Stimulated activated CD4-positive, alpha-beta T cell treated with anti-CD3 and anti-CD28 coated beads, Interleukin-15, amount 100 ng/mL, for 1 hour (primary cell): ENCODE measurements around the gene PCIF1.
"Not testable (repeated sequence)": the region's sequence is repeated elsewhere in the genome, so short reads cannot be mapped to it uniquely, and the experiment has no call there.

ENCODE experiments used
- DNase-seq, 2 donors: peaks; one replicate each; pipeline ENCODE4 v3.0.0-alpha.2; 2020; ENCODE audit warnings: low read depth in 1 of 2, low spot score in 1 of 2

PCIF1 gene

GRCh38 chr20:45921337-45922189, 12.9 kb upstream of the PCIF1 start:
- DNase-seq = no peak

- no peak for DNase-seq
Observed at GRCh38 chr20:45924391-45925261, 9.9 kb upstream of the PCIF1 start.

DNA sequence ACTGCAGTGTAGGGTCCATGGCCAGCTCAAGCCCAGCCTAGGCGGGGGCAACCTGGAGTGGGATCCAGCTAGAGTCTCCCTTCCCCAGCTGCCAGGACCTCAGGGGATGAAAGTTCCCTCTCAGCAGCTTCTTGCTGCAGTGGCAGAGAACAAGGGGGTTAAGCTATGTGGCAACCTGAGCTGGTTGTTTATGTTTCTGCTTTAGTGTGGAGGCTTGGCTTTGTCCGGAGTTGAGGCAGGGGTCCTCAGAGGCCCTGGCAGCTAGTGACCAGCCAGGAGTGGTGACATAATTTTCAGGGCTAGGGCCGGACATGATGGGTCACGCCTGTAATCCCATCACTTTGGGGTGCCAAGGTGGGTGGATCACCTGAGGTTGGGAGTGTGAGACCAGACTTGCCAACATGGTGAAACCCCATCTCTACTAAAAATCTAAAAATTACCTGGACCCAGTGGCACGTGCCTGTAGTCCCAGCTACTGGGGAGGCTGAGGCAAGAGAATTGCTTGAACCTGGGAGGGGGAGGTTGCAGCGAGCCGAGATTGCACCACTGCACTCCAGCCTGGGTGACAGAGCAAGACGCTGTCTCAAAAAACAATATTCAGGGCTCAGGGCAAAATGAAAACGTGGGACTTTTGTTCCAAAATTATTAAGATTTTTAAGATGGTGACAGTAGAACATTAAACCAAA, 8.5 kb upstream of the PCIF1 start:
- no peak for DNase-seq

- no peak for DNase-seq
Observed at GRCh38 chr20:45926731-45927070, 7.8 kb upstream of the PCIF1 start.

- DNase-seq = no peak
Observed at GRCh38 chr20:45927071-45927878, 7.2 kb upstream of the PCIF1 start.

GRCh38 chr20:45931680-45932079, 2.8 kb upstream of the PCIF1 start:
- not testable (repeated sequence) for DNase-seq

DNA sequence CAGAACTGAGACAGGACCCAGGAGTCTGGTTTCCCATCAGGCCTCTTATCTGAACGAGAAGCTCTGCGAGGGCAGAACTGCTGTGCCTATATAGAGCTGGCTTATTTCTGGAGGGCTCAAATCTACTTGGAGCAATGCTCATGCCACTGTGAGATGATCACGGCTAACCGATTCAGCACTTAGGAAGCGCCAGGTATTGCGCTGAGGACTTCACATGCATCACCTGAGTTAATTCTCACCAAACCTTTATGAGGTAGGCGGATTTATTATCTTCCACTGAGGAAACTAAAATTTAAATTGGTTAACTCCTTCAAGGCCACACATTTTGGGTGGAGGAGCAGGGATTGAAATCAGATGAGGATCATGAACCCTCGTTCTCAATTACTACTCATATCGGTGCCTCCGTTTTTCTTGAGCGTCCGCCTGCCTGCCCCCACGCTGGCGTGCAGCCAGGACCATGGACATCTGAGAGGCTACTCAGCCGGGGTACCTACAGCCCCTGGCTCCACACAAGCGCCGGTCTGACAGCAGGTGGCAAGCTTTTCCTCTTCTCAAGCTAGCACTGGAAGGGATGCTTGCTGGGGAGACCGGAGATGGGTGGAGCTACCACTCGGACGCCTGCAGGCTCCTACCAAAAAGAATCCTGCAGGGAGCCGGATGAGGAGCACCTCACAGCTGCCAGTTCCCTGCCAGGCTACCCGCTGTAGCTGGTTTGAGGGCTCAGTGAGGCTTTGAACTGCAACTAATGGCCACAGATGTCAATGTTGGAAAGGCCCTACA, 1.0 kb upstream of the PCIF1 start:
- peak in 1 of 2 donors; percentile 31 for DNase-seq

GRCh38 chr20:45934046-45934585, 367 bp upstream of the PCIF1 start:
- no peak for DNase-seq

- DNase-seq = no peak
Observed at GRCh38 chr20:45935416-45936046, 1.0 kb downstream of the PCIF1 start.

- DNase-seq = no peak
Observed at GRCh38 chr20:45937765-45938164, 3.3 kb downstream of the PCIF1 start.

DNA sequence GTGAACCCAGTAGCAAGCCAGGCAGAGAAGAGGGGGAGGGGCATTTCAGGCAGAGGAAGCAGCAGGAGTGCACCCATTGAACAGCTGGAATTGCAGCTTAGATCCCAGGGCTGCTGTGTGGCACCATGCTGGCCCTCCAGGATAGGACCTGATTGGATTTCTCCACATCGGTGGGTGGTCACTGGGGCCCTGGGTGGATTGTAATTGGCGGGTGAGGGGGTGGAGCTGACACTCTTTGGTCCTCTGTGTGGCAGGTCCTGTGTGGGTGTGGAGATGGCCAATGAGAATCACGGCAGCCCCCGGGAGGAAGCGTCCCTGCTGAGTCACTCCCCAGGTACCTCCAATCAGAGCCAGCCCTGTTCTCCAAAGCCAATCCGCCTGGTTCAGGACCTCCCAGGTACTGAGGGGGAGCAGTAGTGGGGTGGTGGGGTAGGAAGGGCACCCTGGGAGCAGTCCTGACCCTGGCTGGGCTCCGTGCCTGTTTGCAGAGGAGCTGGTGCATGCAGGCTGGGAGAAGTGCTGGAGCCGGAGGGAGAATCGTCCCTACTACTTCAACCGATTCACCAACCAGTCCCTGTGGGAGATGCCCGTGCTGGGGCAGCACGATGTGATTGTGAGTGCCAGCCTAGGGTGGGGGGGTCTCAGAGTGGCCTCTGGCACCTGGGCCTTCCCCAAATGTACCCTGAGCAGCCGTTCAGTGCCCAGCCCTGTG, 4.4 kb downstream of the PCIF1 start:
- DNase-seq = no peak

DNA sequence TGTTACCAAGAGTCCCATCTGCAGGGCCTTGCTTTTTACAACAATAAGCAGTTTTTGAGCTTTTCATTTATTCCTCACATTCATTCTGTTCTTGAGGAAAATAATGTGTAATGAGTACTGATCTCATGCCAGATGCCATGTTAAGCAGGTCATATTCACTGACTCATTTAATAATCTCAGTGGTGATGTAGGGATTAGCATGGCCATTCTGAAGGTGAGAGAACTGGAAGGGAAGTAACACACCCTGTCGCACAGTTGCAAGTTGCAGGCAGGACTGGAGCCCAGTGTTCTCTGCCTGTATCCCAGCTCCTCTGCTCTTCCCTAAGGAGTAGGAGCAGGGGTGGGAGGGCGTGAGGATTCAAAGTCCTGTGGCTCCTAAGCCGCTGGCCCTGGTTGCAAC, 5.6 kb downstream of the PCIF1 start:
- DNase-seq = no peak

GRCh38 chr20:45940469-45940868, 6.0 kb downstream of the PCIF1 start:
- DNase-seq = no peak

DNA sequence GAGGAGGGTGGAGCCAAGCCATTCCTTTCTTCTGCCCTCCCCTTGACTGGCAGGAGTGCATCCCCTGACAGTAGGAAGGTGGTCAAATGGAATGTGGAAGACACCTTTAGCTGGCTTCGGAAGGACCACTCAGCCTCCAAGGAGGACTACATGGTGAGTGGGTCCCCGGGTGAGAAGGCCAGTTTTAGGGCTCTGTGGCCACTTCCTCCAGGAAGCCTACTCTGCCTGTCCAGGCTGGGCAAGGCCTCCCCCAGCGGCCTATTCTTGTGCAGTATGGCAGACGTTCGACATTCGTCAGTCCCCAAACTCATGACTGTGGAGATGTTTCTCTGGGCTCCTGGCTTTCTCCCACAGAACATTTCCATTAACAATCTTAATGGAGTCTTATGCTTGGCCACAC, 9.1 kb downstream of the PCIF1 start:
- no peak for DNase-seq

DNA sequence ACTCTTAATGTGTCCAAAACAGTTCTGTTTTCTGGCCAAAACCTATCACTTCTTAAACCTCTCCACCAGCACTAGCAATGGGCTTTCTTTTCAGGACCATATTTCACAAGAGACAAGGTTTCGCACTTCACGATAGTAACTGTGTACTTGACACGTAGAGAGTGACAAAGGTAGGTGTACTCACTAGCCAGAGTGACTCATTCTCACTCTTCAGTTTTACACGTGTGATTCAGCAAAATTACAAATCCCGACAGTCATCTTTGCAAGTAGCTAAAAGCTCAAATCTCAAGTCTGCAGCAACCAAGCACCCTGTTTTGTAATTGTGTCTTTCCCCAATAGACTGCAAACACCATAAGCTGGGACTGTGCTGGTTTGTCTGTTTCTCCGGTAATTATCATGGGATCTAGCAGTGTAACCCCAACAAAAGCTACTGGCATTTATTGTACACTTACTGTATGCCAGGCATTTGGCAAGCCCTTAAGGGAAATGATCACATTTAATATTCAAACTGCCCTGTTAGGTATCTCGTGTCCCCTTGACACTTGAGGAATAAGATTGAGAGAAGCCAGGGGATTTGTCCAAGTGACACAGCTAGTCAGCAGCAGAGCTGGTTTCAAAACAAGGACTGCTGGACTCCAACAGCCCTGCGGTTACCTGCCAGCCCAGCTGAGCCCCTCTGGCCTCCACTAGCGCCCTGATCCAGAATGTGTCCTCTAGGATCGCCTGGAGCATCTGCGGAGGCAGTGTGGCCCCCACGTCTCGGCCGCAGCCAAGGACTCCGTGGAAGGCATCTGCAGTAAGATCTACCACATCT, 9.9 kb downstream of the PCIF1 start:
- no peak for DNase-seq

DNA sequence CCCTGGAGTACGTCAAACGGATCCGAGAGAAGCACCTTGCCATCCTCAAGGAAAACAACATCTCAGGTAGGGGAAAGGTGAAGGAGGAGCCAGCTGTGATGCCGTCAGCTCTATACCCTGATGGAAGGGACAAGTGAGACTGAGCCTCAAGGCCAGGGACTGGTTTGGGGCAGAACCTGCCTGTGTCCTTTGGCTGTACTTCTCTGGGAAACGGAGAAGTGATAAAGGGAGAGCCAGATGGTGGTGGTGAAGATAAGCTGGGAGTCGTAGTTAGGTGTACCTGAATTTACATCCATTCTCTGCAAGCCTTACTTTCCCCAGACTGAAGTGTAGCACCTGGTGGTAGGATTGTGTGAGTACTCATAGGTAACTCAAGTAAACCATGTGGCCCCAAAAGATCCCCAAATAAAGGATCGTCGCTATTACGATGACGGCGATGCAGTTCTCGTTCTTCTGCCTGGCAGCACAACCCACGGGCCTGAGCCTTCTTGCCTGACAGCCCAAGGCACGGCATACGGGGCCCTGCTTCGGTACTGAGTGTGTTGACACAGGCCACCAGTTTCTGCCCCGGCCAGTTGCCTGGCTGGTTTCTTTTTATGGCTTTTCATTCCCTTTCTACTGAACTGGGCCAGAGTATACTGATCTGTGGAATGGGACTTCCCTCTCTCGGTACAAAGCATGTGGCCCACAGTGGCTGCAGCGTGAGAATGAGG, 10.6 kb downstream of the PCIF1 start:
- no peak for DNase-seq

DNA sequence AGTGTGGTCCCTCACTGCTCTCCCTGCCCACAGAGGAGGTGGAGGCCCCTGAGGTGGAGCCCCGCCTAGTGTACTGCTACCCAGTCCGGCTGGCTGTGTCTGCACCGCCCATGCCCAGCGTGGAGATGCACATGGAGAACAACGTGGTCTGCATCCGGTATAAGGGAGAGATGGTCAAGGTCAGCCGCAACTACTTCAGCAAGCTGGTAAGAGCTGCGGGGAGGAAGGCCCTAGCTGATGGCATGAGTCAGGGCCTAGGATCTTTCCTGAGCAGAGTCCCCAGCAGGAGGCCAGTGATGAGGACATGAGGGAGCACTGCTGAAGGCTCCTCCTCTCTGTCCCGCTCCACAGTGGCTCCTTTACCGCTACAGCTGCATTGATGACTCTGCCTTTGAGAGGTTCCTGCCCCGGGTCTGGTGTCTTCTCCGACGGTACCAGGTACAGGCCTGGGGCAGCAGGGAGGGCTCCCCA, 11.2 kb downstream of the PCIF1 start:
- no peak for DNase-seq
